ENCODE data around the gene TTC7B. TPM values are rescaled to one million over a fixed set of nuclear protein-coding genes. Genes with fewer than 3 reads are reported as not detected.

The TTC7B gene
- total and polyA plus RNA-seq, 9 of the 15 experiments (the other 6 are each of a cell fraction or from before 2014, with no cell fraction given), result 2.2 to 77.2 (median 36.7) TPM

GRCh38 chr14:90619911-90620310 is 196.3 kb downstream of the TTC7B start:
- no TSS peak for BruUV-seq (replicated peaks)
- Histone ChIP-seq H3K79me2 (ENCODE audit: control insufficient read depth, insufficient read depth, low read length) (no peaks in the 10 kb centered on the region), H3K4me3 (no peak overlapping the region), H3K9me3 (replicated peaks; ENCODE audit: control insufficient read depth, insufficient read depth, low read depth, low read length) (no peaks in the 10 kb centered on the region), H3K27me3 (ENCODE audit: control insufficient read depth in 2 of 2, insufficient read depth in 2 of 2, low read length in 2 of 2) (no peaks in the 10 kb centered on the region), H3K27ac (ENCODE audit: extremely low read depth, low read depth, low read length) (no peak overlapping the region), H3K36me3 (ENCODE audit: control insufficient read depth, insufficient read depth, low read length) (peaks cover 11% of the 10 kb centered on the region; the same call in 2 of the 3 replicates), H3K9ac (ENCODE audit: insufficient read depth in 1 of 2, low read depth in 2 of 2, low read length in 2 of 2) (no peak overlapping the region), H3K4me1 (replicated peaks in 1 of 2; ENCODE audit: control insufficient read depth in 2 of 2, insufficient read depth in 2 of 2, low read length in 2 of 2) (peaks cover 0 to 6% of the 10 kb centered on the region in 2 experiments; a peak in 2 of 5 replicates), H3K4me2 (ENCODE audit: insufficient read depth, low read length) (no peak overlapping the region), H3K9me1 (ENCODE audit: control insufficient read depth, insufficient read depth, low read length) (no peaks in the 10 kb centered on the region), H2AFZ (ENCODE audit: low read depth, low read length) (no peak overlapping the region), H4K20me1 (replicated peaks; ENCODE audit: control insufficient read depth, insufficient read depth, low read length) (no peaks in the 10 kb centered on the region)
- TF ChIP-seq SMAD4 (CRISPR knock-in tag; conservative IDR thresholded peaks at IDR 0.05), result no peak
- TF ChIP-seq HMGN3 (IDR thresholded peaks at IDR 0.05; ENCODE audit: borderline replicate concordance, extremely low read depth, insufficient read length, low read depth, low read length), result no peak
- no peak for TF ChIP-seq TRIM24 (IDR thresholded peaks at IDR 0.05)
- no peak for TF ChIP-seq RBM34 (IDR thresholded peaks at IDR 0.05; ENCODE audit: borderline replicate concordance, insufficient read depth, low read length)
- TF ChIP-seq HDAC1 (IDR thresholded peaks at IDR 0.05), result no peak
- no peak for TF ChIP-seq ZNF444 (CRISPR knock-in tag; IDR thresholded peaks at IDR 0.05)
- no peak for TF ChIP-seq ZFP30 (CRISPR knock-in tag; IDR thresholded peaks at IDR 0.05; ENCODE audit: borderline replicate concordance)
- TF ChIP-seq ZKSCAN8 (CRISPR knock-in tag; IDR thresholded peaks at IDR 0.05), result no peak
- TF ChIP-seq, protein P1, sequence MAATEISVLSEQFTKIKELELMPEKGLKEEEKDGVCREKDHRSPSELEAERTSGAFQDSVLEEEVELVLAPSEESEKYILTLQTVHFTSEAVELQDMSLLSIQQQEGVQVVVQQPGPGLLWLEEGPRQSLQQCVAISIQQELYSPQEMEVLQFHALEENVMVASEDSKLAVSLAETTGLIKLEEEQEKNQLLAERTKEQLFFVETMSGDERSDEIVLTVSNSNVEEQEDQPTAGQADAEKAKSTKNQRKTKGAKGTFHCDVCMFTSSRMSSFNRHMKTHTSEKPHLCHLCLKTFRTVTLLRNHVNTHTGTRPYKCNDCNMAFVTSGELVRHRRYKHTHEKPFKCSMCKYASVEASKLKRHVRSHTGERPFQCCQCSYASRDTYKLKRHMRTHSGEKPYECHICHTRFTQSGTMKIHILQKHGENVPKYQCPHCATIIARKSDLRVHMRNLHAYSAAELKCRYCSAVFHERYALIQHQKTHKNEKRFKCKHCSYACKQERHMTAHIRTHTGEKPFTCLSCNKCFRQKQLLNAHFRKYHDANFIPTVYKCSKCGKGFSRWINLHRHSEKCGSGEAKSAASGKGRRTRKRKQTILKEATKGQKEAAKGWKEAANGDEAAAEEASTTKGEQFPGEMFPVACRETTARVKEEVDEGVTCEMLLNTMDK (IDR thresholded peaks at IDR 0.05; ENCODE audit: borderline replicate concordance, insufficient read depth, low read depth, low read length, poor library complexity, severe bottlenecking), result no peak
- no peak for TF ChIP-seq TCF15 (CRISPR knock-in tag; IDR thresholded peaks at IDR 0.05)
- no peak for TF ChIP-seq ZNF12 (CRISPR knock-in tag; IDR thresholded peaks at IDR 0.05)
- no peak for DNase-seq (ENCODE audit: extremely low read depth in 1 of 4, low spot score in 3 of 4)
- no peak for FAIRE-seq
- POLR2A ChIA-PET, result no interaction called here
- ATAC-seq, result no peak
- CTCF ChIA-PET (ENCODE audit: low intra/inter-chr PET ratio), result no interaction called here
- WGBS (ENCODE audit: insufficient coverage, low coverage, missing lambda C conversion rate), result 84% methylated on average over 3 of the region's 8 CpGs
- intact Hi-C loops (cut with micrococcal nuclease), result no loop called here
- in situ Hi-C loops (cut with MboI), result no loop called here

Data from K562 (cell line).